Ovary (tissue), 3 donors: Measurements from ENCODE around the gene CFAP97D2.

ENCODE experiments used
- CTCF ChIP-seq, 3 donors: fragments of 450-650 bp in 2 of 3; fragments of 200-600 bp in 1 of 3; IDR thresholded peaks; one replicate each; pipeline versions ENCODE4 v1.5.1 to v1.8.0; 2016 to 2022; ENCODE audit warnings: antibody characterized with exemption in 3 of 3, mild to moderate bottlenecking in 1 of 3
- EP300 ChIP-seq: sonication (generic); formaldehyde crosslinking; IDR thresholded peaks from one replicate; pipeline ENCODE4 v1.6.1; 2017; ENCODE audit warnings: antibody characterized with exemption
- donor health status: DM: no; HTN: no; CAD: no.

GRCh38 chr13:114224201-114224600 is 45.1 kb downstream of the CFAP97D2 start:
- TF ChIP-seq CTCF (IDR thresholded peaks at IDR 0.05), result no peak
- no peak for TF ChIP-seq EP300
